ENCODE measurements around the gene ASB6.
A peak's percentile ranks its signal among the peaks of the same experiment; 100 is the strongest.

Gene ASB6

DNA sequence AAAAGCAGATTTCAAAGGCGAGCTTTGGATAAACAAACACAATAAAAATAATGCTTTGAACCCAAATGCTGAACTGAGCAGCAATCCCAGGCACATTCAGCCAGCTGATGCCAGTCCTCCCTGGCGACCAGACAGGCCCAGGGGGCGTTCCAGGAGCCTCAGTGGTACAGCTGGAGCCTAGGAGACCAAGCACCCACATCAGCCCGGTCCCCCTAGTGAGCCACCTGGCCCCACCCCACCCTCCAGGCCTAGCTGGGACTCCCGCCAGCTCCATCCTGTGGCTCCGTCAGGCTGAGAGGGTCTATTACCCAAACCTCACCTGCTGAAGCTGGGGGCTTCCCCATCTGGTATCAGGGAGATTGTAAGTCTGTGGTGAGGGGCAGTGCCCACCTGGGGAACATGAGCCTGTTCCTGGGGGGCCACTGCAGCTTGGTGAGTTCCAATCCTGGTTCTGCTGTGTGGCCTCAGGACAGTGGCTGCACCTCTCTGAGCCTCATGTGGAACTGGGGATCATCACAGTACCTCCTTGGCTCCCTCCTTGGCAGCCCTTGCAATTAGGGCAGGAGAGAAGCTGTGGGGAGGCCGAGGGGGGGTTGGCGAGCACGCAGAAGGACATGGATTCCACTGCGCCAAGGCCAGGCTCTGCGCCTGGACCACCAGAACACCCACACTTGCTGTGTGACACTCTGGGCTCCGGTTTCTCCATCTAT, 37.7 kb downstream of the ASB6 start:
- TF ChIP-seq, protein P1, sequence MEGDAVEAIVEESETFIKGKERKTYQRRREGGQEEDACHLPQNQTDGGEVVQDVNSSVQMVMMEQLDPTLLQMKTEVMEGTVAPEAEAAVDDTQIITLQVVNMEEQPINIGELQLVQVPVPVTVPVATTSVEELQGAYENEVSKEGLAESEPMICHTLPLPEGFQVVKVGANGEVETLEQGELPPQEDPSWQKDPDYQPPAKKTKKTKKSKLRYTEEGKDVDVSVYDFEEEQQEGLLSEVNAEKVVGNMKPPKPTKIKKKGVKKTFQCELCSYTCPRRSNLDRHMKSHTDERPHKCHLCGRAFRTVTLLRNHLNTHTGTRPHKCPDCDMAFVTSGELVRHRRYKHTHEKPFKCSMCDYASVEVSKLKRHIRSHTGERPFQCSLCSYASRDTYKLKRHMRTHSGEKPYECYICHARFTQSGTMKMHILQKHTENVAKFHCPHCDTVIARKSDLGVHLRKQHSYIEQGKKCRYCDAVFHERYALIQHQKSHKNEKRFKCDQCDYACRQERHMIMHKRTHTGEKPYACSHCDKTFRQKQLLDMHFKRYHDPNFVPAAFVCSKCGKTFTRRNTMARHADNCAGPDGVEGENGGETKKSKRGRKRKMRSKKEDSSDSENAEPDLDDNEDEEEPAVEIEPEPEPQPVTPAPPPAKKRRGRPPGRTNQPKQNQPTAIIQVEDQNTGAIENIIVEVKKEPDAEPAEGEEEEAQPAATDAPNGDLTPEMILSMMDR (IDR thresholded peaks at IDR 0.05; ENCODE audit: low read length, missing control alignments): no peak
- no peak overlapping the region for H3K4me3 ChIP-seq (replicated peaks; ENCODE audit: low read depth, low read length)
- DNase-seq (ENCODE audit: low read depth): no peak

DNA sequence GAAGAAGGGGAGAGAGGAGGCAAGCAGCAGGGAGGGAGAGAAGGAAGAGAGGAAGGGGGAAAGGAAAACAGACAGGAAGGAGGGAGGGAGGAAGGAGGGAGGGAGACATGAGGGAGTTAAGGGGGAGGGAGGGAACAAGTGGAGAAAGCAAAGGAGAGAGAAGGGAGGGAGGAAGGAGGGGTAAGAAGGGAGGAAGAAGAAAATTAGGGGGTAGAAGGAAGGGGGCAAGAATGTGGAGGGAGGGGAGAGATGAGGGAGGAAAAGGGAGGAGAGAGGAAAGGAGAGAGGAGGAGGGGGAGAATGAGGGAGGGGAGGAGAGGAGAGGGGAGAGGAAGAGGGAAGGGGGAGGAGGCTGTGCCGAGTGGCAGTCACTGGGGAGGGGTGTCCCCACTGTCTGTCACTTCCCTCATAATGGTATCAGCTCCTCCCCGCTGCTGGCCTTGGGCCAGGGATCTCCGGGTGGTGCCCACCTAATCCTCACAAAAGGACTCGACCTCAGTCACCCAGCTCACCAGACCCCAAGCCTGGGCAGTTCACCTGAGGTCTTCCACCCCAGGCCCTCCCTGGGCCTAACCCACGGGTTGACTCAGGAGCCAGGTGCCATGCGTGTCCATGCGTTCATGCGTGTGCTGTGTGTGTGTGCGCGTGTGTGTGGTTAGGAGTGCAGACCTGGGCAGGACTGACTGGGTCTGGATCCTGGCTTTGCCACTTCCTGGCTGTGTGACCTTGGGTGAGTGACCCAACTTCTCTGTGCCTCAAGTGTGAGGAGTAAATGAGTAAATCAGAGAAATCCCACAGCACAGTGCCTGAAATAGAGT, 39.1 kb downstream of the ASB6 start:
- TF ChIP-seq, protein P1 (IDR thresholded peaks at IDR 0.05; ENCODE audit: low read length, missing control alignments): no peak
- no peak for DNase-seq (ENCODE audit: low read depth)
- no peak overlapping the region for H3K4me3 ChIP-seq (replicated peaks; ENCODE audit: low read depth, low read length)

DNA sequence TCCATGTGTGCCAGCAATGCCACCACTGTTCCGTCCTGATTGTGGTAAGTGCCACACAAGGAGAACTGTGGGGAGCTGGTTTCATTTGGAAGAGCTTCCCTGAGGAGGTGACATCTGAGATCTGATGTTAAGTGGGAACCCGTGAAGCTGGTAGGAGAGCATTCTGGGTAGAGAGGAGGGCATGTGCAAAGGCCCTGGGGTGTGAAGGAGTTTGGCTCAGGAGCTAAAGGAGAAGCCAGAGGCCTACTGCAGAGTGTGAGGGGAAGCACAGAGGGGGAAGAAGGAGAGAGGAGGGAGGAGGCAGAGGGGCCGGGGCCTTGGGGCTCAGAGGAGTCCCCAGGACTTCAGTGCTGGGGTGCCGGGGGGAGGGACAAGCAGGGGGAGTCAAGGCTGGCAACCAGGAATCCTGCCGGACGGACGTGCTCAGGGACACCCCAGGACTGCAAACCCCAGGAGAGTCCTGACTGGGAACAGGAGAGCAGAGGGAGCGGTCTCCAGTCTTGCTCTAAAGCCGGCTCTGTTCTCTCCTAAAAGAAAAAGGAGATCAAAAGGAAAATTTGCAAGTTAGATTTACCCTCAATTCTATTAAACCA, 40.8 kb downstream of the ASB6 start:
- no peak overlapping the region for H3K4me3 ChIP-seq (replicated peaks; ENCODE audit: low read depth, low read length)
- TF ChIP-seq, protein P1 (IDR thresholded peaks at IDR 0.05; ENCODE audit: low read length, missing control alignments): no peak
- no peak for DNase-seq (ENCODE audit: low read depth)

DNA sequence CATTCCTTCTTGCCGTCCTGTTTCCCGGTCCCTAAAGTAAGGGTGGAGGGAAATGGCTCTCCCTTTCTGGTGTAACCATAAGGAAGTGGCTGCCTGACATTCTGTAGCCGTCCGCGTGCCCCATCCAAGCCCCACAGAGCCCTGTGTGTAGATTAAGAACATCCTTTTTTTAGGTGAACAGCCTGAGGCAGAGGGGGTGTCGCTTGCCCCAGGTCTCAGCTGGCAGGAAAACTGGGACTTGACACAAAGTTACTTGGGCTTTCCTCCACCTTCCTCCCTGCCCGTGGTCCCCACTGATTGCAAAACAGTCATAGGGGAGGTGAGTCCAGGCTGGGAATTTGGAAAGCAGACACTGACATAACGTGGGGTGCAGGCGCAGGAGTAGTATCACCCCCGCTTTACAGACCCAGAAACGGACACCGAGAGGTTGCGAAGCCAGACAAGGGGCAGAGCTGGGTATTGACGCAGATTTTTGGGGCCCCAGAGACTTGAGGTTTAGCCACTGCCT, 43.8 kb downstream of the ASB6 start:
- DNase-seq (ENCODE audit: low read depth): no peak
- no peak overlapping the region for H3K4me3 ChIP-seq (replicated peaks; ENCODE audit: low read depth, low read length)
- TF ChIP-seq, protein P1 (IDR thresholded peaks at IDR 0.05; ENCODE audit: low read length, missing control alignments): no peak

DNA sequence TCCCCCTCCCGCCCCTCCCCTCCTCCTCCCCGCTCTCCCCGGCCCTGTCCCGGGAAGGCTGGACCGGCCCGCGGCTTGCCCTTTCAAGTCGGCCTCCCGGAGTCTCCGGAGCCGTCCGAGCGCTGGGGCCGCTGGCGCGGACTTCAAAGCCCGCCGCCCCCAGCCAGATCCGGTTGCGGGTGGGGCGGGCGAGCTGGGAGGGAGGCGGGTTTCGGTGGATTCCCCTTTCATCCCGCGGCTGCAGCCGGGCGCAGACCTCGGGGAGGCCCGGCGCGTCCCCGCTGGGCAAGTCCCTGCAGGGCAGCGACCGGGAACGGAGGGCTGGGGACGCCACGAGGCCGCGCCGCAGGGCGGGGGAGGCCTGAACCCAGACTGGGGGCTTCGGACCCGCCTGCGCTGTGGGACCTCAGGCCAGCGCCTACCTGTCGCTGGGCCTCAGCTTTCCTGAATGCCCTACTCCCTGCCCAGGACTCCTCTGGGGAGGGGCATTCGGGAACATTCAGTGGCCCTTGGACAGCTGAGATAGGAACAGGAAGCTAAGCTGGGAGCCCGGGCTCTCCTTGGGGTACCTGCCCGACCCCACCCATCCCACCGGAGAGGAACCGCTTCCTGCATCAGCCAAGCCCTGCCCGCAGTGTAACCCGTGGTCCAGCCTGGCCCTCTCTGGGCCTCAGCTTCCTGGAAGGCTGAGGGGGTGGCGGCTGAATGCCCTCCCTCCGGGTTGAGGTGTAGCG, 44.4 kb downstream of the ASB6 start:
- TF ChIP-seq, protein P1 (IDR thresholded peaks at IDR 0.05; ENCODE audit: low read length, missing control alignments): no peak
- DNase-seq (ENCODE audit: low read depth): peak; percentile 68
- H3K4me3 ChIP-seq (replicated peaks; ENCODE audit: low read depth, low read length): peak overlapping the region; percentile 36

DNA sequence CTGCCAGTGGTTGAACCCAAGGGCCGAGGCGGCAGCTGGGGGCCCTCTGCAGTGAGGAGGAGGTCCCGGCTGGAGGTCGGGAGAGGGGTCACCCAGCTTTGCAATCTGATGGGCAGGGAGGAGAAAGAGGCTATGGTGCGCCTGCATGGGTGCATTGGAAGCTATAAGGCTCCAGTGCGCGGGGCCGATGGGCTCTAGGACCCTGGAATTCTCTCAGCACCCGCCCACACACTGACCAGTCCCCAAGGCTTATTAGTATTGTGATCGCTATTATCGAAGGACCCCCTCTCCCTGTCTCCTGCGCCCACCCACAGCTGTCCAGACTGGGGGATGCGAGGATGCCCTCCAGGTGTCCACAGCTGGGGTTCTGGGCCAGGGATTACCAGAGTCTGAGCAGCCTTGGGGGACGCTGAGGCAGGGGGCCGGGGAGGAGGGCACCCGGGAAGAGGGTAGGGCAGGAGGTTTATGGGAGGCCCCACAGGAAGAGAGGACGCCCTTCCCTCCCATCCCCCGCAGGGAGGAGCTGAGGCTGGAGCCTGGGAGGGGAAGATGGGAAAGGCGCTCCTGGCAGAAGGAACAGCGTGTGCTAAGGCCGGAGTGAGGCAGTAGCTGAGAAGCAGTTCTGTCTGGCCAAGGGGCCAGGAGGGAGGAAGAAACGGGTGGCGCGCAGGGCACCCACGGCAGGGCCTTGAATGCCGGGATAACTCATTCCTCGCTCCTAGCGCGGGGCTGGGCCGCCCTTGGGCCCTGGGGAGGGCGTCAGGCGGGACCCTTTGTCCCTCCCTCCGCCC, 45.2 kb downstream of the ASB6 start:
- peak overlapping the region; percentile 29 for H3K4me3 ChIP-seq (replicated peaks; ENCODE audit: low read depth, low read length)
- TF ChIP-seq, protein P1 (IDR thresholded peaks at IDR 0.05; ENCODE audit: low read length, missing control alignments): no peak
- peak; percentile 77 for DNase-seq (ENCODE audit: low read depth)
